Heart left ventricle (tissue), 13 donors: ENCODE measurements around the gene HERC3.

Source experiments
- POLR2A ChIP-seq, 2 donors: fragments of 450-650 bp; IDR thresholded peaks; one replicate each; pipeline ENCODE4 v1.6.1; 2017; ENCODE audit warnings: antibody characterized with exemption in 2 of 2, mild to moderate bottlenecking in 2 of 2, moderate library complexity in 2 of 2
- TF ChIP-seq, protein P1 (sequence below), 12 donors: fragments of 200-600 bp; sonication (generic) in 4 of 12; IDR thresholded peaks; one replicate each; pipeline versions ENCODE4 v1.5.0 to v1.8.0; 2018 to 2022; ENCODE audit warnings: antibody characterized with exemption in 12 of 12, mild to moderate bottlenecking in 5 of 12
- donor health status: ischemic (EF 13 %, LVEDD 7.1; RV severe dilation, severe dysfunction).
- donor health status: DM: no; HTN: yes; CAD: no.
- donor health status: DM: no; HTN: no; CAD: no.
- donor health status: ischemic (EF 25% LVEDD 6.9; RV normal size, moderate dysfunction).
- donor health status: ischemic (EF 25% LVEDD 5.7; RV mildly dilated, moderate dysfunction).
- donor health status: ischemic (EF 35%, LVEDD 5.7; RV mildly dilated, moderate dysfunction).
- donor health status: nonischemic (EF 11% LVEDD 7.7; RV severe dilation, severe dysfunction).
- donor health status: DM: yes; HTN: yes; CAD: no.
- donor health status: PGD.
- donor health status: ischemic (EF 29% LVEDD 5.4; RV normal size, mild dysfunction).
- donor health status: nonischemic (EF 23%, LVEDD 6.1; RV moderate dilation, normal function).

DNA sequence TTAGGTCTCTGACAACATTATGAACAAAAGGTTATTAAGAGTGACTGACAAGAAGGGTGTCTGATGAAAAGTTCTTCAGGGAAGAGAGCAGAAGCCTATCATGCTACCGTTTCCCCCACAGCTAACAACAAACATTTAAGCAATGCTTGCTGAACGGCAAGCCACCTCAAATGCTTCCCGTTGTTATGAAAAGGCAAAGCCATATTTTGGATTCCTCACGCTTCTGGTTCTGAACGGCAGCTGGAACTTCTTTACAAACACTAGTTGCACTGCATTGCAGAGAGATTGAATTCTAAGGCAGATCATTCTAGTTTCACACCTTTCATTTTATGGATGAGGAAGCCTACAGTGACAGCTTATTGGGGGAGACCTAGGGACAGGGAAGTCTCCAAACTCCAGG is 153.9 kb downstream of the HERC3 start:
- TF ChIP-seq, protein P1, sequence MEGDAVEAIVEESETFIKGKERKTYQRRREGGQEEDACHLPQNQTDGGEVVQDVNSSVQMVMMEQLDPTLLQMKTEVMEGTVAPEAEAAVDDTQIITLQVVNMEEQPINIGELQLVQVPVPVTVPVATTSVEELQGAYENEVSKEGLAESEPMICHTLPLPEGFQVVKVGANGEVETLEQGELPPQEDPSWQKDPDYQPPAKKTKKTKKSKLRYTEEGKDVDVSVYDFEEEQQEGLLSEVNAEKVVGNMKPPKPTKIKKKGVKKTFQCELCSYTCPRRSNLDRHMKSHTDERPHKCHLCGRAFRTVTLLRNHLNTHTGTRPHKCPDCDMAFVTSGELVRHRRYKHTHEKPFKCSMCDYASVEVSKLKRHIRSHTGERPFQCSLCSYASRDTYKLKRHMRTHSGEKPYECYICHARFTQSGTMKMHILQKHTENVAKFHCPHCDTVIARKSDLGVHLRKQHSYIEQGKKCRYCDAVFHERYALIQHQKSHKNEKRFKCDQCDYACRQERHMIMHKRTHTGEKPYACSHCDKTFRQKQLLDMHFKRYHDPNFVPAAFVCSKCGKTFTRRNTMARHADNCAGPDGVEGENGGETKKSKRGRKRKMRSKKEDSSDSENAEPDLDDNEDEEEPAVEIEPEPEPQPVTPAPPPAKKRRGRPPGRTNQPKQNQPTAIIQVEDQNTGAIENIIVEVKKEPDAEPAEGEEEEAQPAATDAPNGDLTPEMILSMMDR (IDR thresholded peaks at IDR 0.05), result no peak
- no peak for TF ChIP-seq POLR2A (IDR thresholded peaks at IDR 0.05)
